HG02798 (cell line): ENCODE data around the gene CLCF1.
"Not testable (repeated sequence)": the region's sequence is repeated elsewhere in the genome, so short reads cannot be mapped to it uniquely, and the experiment has no call there.

Source experiments
- ATAC-seq: cut with Tn5 transposase; IDR thresholded peaks from one replicate; pipeline ENCODE4 v1.9.1; 2021; ENCODE audit warnings: mild to moderate bottlenecking; ENCODE audit not compliant: unreplicated experiment, poor library complexity

Gene CLCF1

GRCh38 chr11:67345247-67345919, 28.0 kb downstream of the CLCF1 start:
- no peak for ATAC-seq

DNA sequence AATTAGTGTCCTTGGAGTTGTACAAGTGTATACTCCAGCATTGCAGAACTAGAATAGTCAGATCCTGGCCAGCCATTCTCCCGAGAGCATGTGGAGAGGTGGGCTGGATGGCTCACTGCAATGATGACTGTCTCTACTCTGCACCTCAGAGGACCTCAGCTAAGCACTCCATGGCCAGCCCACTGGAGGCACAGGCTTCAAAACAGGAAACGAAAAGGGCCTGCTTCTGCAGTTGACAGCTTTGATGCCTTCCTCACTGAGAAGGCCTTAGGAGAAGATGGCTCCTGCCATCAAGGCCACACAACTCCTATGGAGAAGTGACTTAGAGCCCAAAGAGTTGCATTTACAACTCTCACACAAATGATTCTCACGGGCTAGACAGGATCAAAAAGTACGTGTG, 29.1 kb downstream of the CLCF1 start:
- no peak for ATAC-seq

GRCh38 chr11:67337257-67337656, 36.1 kb downstream of the CLCF1 start:
- no peak for ATAC-seq

DNA sequence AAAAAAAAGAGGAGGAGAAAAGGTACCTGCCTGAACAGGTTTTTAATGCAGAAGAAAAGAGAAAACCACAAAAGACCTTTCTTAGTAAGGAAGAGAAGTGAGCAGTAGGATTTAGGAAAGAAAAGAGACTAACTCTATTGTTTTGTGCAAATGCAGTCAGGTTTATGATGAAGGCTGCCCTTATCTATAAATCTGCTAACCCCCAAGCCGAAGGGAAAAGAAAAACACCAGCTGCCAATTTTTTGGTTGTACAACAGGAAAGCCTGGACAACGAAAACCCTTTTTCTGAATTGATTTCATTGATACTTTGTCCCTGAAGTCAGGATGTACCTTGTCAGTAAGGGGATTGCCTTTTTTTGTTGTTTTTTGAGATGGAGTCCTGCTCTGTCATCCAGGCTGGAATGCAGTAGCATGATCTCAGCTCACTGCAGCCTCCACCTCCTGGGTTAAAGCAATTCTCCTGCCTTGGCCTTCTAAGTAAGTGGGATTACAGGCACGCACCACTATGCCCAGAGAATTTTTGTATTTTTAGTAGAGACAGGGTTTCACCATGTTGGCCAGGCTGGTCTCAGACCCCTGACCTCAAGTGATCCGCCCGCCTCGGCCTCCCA, 41.2 kb downstream of the CLCF1 start:
- ATAC-seq, result no peak

GRCh38 chr11:67323526-67323925, 49.9 kb downstream of the CLCF1 start:
- no peak for ATAC-seq

GRCh38 chr11:67322049-67322448, 51.3 kb downstream of the CLCF1 start:
- ATAC-seq, result no peak

DNA sequence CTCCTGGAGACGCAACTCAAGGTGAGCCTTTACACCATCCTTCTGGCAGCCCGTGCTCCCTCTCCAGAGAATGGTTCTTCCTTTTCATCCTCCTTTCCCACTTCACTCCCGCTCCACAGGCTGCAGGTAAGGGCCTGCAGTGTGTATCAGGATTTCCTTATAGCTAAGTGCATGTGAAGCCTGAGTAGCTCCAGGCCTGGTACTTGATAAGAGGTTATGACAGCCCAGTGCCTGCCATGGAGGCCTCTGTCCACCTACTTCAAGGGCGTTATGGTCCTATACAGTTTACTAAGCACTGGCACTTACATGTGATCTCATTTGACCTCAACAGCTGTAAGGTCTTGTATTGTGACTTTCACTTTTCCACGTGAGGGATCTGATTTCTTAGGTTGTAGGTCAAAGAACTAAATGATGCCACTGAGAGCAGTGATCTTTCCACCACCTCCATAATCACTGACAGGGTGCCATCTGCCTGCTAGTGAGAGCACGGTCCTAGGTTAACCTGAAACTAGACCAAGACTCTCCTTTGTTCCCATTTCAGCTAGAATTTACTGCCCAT, 52.0 kb downstream of the CLCF1 start:
- no peak for ATAC-seq

- ATAC-seq, result no peak
Observed at GRCh38 chr11:67320691-67321090, 52.7 kb downstream of the CLCF1 start.

- ATAC-seq, result no peak
Observed at GRCh38 chr11:67320011-67320410, 53.4 kb downstream of the CLCF1 start.

GRCh38 chr11:67318876-67319275, 54.5 kb downstream of the CLCF1 start:
- not testable (repeated sequence) for ATAC-seq

DNA sequence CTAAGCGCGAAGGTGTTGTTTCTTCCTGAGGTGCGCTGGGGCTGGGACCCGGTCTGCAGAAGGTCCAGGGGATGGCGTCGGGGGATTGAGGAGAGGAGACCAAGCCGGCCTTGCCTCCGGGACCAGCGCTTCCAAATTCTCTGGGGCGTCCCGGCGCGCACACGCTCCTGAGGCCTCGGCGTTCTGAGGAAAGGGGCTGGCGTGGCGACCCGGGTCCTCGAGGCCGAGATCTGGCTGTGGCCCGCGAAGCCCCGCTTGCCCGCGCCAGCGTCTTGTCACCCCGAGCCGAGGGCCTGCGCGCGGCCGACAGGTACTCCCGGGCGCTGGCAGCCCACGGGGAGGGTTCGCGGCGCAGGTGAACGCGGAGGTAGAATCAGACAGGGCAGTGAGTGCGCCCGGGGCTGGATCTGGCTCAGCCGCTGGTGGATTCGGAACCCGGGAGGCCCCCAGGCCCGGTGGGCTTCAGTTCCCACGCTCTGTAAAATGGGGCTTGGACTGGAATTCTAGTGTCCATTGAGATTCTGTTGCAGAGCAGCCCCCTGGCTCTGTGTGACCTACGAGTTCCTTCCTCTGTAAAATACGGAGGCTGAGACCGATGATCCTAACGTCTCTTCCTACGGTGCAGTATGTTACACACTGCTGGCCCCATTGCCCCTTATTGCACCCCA, 55.4 kb downstream of the CLCF1 start:
- ATAC-seq, result no peak

DNA sequence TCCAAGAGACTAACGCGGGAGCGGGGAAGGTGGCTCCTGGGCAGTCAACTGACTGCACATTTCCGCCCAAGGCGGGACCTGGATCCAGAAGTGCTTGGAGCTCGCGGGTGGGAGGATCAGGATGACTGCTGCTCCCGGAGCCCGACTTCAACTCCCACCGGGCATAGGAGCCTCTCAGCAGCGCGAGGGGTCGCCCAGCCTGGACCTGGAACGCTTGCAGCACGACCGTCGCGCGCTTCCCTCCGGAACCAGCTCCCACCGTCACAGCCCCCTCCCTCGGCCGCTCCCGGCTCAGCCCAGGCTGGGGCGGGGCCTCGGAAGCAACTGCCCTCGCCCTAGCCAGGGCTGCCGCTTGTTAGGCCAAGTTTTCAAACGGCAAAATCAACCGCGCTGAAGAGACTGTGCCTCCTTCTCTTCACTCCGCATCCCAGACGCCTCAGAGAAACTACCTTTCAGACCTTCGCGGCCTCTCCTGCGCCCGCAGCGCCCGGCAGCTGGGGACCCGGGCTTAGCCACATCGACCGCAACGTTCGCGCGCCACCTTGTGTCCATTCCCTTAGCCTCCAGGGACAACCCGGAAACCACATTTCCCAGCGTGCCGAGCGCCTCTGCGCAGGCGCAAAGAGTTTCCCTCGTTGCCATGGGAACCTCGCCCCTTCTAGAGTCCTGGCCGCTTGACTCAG, 56.1 kb downstream of the CLCF1 start:
- peak; percentile 87 for ATAC-seq

DNA sequence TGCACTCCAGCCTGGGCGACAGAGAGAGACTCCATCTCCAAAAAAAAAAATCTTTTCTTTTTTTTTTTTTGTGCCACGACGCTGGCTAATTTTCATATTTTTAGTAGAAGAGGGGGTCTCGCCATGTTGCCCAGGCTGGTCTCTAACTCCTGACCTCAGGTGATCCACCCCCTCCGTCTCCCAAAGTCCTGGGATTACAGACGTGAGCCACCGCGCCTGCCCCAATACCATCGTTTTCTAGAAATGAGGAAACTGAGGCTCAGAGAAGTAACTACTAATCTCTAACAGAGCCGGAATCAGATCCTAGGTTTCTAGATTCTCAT, 56.6 kb downstream of the CLCF1 start:
- no peak for ATAC-seq

DNA sequence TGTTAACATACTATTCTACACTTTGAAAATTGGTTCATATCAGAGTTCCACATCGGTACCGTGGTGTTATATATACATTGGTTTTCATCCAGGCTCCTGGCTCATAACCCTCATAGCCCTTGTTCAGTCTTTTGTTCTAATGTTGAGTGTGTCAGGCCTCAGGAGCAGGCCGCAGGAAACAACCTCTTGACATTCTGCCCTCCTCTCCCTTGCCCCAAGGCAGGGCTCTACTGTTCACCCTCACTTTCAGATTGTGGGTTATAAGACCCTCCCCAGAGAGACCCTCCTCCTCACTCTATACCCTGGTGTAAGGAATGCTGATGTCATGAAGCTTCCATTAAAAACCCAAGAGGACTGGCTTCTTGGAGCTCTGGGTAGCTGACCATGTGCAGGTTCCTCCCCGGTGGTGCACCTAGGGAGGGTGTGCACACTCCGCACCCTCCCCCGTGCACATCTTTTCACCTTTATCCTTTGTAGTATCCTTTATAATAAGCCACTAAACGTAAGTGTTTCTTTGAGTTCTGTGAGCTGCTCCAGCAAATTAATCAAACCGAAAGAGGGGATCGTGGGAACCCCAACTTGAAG, 58.0 kb downstream of the CLCF1 start:
- no peak for ATAC-seq

DNA sequence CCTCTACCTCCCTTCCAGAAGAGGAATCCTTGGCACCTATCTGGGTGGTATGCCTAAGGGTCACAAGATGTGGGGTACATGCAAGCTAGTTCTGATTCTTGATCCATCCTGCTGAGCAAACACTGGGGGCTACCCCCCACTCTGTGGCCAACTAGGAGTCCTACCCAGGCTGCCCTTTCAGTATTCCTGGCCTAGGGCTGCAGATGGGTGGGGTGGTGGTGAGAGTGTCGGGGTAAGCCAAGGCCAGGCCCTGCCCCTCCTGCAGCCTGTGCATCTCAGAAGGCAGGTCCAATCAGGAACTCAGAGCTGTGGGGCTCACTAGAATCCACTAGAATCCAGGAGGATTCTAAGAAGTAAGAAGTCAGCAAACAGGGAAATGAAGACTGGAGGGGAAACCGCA, 59.2 kb downstream of the CLCF1 start:
- no peak for ATAC-seq
